GM12872 (cell line): ENCODE data around the gene SH3RF3.

Source experiments
- CTCF ChIP-seq: IDR thresholded peaks from 3 replicates; pipeline ENCODE4 v1.5.1; 2011; ENCODE audit warnings: low read depth, mild to moderate bottlenecking, low read length, moderate library complexity; ENCODE audit not compliant: insufficient read depth

SH3RF3 gene

GRCh38 chr2:109244750-109245382, 115.9 kb downstream of the SH3RF3 start:
- no peak for TF ChIP-seq CTCF

GRCh38 chr2:109246176-109246575, 117.2 kb downstream of the SH3RF3 start:
- TF ChIP-seq CTCF: no peak

- no peak for TF ChIP-seq CTCF
These were observed 117.6 kb downstream of the SH3RF3 start for GRCh38 chr2:109246616-109247015.

GRCh38 chr2:109247340-109247739, 118.3 kb downstream of the SH3RF3 start:
- no peak for TF ChIP-seq CTCF

- TF ChIP-seq CTCF: no peak
These were observed 118.8 kb downstream of the SH3RF3 start for GRCh38 chr2:109247812-109248211.

GRCh38 chr2:109248590-109248989, 119.6 kb downstream of the SH3RF3 start:
- no peak for TF ChIP-seq CTCF

GRCh38 chr2:109253217-109253616, 124.2 kb downstream of the SH3RF3 start:
- no peak for TF ChIP-seq CTCF
